ENCODE measurements around the gene IFNA5.

Gene IFNA5
- total RNA-seq: 0 to 0.11 (median 0) reads per million in 18 experiments

DNA sequence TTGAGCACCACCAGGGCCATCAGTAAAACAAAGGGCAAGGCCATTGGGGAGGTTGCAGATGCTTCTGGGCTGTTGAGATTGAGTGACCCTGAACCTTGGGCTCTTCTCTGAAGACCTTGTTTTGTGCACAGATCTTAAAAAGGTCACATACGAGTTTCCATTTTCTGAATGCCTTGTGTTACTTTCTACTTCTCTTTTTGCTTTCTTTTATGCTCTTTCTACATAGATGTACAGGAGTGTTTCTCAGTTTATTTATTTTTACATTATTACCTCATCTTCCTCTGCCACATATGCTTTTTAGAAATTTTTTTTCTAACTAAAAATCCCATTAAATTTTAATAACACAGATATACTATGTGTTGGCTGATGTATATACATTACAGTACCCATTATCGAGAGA, at the start of gene IFNA5:
IFNA5 (minus strand) TSS at position 101 of the 400 bp plus-strand sequence; CDS start at position 44, 57 bp downstream.
- DNase-seq: peak in 1 of 2 donors; percentile 1

DNA sequence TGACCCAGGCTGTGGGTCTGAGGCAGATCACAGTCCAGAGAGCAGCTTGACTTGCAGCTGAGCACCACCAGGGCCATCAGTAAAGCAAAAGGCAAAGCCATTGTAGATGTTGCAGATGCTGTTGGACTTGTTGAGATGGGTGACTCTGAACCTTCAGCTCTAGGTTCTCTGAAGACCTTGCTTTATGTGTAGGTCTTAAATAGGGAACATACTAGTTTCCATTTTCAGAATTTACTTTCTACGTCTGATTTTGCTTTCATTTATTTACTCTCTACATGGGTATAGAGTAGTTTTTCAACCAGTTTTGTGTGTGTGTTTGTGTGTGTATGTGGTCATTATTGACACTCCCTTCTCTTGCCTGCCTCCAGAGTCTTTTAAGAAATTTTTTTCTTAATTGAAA, 45.7 kb upstream of the IFNA5 start, which contains the start of gene IFNA6:
IFNA6 (minus strand) TSS at position 101 of the 400 bp plus-strand sequence; CDS start at position 101, 0 bp downstream.
- DNase-seq: no peak

DNA sequence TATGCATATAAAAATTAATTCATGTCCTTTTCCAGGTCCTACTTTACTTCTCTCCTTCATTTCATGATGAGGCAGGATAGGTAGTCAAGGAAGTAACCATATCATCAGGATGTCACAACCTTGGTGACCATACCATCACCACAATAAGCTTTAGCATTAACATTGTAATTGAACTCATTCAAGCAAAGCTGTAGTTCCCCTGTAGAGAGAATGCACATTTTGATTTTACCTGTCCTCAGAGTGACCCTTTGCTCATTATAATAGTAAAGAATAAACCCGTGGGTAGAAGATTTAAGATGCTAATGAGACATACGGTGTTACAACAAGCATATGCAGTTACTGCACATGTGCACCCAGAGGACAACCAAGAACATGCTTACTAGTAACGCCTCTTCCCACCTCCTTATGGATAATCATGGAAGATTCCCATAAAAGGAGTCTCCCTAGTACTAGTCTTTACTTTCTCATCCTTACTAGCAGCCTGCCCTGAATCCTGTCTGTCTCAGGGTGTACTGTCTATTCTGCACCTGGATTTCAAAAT, 43.4 kb upstream of the IFNA5 start:
- no peak for DNase-seq

DNA sequence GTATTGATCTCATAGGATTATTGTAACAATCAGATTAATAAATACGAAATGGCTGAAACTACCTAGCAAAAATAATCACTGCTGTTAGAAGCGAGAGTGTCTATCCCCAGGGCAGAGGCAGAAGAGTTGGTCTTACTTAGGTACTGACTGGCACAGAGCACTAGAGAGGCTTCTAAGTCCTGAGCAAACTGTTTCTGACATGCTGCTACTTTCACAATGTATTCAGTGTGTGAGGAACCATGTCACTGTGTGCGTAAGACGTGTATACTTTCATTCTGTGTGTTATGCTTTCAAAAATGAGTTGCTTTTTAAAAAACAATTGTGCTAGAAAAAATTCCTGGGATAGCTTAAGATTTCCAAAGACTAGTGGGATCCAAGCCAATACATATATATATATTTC, 35.6 kb upstream of the IFNA5 start:
- no peak for DNase-seq

DNA sequence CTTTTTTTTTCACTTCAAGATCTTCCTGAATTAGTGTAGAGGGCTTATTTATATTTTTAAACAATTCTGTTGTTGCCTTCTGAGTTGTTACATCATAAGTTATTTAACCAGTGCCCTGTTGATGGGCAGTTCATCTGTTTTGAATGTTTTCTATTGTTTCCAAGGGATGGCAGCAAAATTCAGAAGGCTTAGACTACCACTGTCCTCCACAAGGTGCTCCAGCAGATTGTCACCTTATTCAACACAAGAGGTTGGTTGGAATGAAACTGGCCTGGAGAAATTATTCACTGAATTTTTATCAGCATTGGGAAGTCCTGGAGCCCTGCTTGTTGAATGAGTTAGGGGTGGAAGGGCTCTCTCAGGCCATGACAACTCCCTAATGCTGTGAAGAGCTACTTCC, 31.3 kb upstream of the IFNA5 start:
- DNase-seq: no peak

DNA sequence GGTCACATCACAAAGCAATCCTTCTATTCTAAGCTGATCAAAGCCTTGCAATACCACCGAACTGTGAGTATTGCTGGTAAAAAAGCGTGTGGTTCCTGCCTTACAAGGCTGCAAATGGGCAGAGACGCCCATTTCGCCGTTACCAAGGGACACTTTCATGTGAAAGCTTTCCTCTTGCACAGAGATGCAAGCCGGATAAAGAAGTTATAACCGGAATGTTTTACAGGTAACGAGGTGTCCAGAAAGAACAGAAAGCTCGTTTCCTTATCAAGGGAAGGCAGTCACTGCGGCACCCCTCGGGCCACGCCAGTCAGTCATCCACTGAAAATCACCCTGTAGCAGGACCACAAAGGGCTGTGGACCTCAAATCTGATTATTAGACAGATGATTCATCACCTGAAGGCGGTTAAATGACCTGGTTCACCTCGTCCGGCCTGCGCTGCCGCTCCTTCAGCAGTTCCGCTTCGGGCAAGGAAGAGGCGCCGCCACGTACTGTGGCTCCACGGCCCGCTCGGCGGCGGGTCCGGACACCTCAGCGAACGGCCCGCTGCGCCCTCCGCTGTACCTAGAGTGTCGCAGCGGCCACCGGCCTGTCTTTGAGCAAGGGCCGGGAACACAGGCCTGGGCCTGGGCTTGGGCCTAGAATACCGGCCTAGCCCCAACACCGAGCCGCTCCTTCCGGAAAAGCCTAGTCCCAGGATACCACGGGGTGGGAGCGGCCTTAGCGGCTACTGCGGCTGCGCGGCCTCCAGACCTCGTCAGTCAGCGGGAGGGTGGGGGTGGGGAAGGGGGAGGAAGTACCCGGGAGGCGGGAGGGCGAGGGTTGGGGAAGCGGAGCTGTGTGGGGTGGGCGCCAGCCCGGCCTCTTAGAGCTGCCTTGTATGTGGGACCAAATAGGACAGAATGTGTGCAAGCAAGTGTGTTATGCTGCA, 29.9 kb upstream of the IFNA5 start, which contains the start of gene KLHL9:
KLHL9 (minus strand) TSS at position 704 of the 932 bp plus-strand sequence; CDS start at position 159, 545 bp downstream.
- peak; percentile 92 to 95 for DNase-seq

DNA sequence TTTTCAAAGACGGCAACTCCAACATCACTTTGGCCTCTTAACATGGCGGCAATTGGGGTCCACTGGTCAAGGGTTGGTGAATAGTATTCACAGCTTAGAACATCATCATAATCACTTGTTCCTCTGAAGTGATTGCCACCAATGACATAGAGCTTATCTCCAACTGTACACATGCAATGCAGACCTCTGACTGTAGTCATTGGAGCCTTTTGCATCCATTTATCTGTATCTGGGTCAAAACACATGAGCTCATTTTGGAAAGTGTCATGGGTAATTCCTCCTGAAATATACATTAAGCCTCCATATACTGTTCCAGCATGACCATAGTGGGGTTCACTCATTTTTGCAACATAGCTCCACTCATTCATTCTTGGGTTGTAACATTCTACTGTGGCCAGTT, 28.1 kb upstream of the IFNA5 start:
- no peak for DNase-seq

DNA sequence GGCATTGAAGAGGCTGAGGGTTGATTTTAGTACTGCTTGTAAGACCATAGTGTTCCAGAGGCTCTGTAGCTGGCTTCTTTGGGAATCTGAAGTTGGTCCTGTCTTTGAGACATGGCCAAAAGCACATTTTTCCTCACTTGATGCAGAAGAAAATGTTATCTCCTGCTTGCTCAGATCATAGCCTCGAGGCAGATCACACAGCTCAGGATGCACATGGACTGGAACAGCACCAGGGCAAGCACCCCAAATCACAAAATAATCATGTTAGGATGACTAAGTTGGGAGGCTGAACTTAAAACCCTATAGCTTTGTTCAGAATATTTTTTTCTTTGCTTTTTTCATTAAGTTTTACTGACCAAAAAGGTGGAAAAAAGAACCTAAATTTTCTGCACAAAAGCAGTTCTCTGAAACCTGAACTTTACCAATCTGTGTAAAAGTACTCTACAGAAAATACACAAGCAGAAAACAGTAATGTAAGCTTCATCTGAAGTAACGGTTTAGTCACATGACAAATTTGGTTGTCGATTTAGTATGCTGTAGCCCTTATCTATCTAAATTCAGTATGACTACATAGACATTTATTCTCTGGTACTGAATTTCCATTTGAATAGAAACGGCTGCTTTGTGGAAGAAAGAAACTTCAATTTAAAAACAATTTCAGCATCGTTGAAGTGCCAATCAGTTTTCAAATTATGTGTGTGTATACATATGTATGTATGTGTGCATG, 26.7 kb upstream of the IFNA5 start:
- DNase-seq: no peak

DNA sequence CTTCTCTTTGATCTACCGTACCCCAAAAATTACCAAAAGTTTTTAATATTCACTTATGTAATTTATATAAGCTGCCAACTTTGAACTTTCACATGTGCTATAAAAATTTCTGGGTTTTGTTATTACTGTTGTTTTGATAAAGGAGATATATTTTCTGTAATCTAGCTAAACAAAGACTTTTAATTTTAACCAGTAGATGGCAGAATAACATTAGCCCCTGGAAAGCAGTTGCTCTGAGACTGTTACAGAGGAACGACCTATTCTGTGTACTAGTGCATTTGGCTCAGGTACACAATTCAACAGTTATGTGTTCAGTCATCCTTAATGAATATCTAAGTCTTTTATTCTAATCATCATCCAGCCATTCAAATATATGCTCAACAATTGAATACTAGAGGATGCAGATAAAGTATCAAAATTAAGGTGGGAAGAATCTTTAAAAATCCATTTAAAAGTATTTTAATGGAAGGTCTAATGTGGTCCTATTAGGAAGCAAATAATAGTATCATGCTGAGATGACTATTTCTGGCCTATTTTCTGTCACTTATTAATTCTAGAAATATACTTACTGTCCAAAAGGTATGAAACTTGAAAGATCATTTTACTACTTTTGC, 21.5 kb upstream of the IFNA5 start:
- peak; percentile 28 to 72 for DNase-seq

DNA sequence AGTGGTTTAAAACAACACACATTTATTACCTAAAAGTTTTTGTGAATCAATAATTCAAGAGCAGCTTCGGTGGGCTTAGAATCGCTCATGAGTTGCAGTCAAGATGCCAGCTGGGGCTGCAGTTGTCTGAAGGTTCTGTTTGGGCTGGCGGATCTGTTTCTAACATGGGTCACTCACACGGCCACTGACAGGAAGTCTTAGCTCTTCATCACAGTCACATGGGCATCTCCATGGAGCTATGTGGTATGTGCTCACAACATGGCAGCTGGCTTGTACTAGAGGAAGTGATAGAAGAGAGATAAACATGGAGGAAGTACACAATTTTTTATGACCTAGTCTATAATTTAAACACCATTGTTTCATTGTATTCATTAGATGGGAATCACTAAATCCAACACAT, 18.9 kb upstream of the IFNA5 start:
- peak; percentile 41 to 52 for DNase-seq

DNA sequence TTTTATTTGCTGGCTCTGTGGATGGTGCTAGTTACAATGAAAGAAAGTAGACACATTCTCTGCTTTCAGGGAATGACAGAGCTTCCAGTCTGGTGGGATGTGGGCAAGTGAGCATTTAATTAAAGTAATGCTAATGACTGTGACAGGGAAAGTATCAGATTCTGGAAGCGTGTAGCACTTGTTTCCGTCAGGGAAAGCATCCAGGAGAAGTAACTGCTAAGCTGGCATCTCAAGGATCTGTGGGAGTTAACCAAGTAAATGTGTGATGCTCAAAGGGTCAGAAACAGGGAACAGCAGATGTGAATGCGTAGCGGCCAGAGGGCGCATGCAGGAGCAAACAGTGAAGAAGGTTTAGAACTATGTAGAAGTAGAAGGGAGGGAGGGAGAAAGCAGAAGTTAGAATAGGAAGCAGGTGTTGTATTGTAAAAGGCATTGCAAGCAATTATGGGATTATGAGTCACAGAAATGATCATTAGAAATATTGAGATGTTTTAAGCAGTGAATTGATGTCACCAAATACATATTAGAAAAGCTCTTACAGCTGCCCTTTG, 17.9 kb upstream of the IFNA5 start:
- DNase-seq: no peak

DNA sequence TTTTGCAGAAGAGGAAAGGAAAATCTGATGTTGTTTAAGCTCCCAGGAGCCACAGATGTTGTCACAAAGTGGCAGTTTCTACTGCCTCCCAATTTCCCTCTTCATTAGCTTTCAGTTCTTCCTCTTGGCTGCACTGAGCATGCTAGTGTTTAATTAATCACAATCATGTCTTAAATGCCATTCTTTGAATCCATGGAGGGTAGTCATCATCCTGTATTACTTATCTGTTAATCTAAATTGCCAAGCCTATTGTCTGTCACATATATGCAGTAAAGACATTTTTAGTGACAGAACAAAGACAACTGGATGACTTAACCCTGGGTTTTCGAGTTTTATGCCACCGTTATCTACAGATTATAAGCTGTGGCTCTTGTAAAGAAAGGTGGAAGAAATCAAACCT, 15.4 kb upstream of the IFNA5 start:
- DNase-seq: no peak

DNA sequence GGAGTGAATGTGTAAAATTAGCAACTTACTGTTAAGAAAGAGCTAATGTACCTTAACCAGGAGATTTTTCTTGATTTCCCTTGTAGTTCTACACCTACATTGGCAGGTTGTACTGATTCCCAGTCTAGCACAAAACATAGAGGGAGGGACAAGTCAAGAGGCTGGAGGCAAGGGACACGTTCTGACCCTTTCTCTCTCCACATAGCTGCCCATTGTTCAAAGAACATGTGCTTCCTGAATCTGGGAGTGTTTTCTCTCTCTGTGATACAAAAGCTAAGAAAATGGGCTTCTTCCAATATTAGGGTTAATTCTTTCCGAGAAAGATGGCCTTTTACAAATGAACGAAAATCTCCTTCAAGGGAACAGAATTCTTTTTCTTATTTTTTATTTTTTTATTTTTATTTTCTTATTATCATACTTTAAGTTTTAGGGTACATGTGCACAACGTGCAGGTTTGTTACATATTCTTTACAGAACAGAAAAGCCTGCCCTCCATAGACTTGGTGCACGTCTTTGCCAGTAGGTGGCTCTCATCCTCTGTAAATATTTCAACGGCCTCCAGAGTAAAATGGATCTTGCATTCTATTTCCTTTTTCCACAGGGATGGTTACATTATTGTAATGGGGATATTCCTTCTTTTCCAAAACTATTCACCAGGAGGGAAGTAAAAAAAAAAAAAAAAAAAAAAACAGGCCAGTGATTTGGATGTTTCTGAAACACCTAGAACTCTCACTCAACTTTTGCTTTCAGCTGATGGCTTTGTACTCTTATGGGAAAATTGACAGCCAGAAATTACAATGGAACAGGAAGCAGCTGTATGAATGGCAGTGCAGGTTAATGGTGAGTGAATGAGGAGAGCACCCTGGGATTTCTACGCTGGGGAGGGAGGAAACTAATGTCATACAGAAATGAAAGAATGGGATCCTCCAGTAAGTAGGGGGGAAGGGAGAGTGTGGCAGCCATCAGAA, 13.1 kb upstream of the IFNA5 start:
- peak; percentile 42 to 49 for DNase-seq

DNA sequence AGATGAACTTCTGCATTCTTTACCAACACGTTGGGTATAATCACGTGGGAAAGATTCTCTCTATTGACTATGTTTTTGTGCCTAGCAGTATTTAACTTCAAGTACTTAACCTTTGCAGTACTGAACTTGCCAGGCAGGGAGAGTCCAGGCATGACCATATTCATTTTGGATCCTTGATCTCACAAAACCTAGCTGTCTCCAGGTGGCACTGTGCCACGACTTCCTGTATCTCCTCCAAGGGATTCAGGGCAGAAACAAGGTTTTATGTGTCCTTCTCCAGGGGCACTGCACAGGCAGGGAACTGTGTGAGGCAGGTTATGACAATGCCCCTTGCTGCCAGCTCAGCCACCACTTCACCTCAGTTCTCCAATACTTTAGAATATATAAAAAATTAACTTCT, 11.7 kb upstream of the IFNA5 start:
- DNase-seq: no peak

DNA sequence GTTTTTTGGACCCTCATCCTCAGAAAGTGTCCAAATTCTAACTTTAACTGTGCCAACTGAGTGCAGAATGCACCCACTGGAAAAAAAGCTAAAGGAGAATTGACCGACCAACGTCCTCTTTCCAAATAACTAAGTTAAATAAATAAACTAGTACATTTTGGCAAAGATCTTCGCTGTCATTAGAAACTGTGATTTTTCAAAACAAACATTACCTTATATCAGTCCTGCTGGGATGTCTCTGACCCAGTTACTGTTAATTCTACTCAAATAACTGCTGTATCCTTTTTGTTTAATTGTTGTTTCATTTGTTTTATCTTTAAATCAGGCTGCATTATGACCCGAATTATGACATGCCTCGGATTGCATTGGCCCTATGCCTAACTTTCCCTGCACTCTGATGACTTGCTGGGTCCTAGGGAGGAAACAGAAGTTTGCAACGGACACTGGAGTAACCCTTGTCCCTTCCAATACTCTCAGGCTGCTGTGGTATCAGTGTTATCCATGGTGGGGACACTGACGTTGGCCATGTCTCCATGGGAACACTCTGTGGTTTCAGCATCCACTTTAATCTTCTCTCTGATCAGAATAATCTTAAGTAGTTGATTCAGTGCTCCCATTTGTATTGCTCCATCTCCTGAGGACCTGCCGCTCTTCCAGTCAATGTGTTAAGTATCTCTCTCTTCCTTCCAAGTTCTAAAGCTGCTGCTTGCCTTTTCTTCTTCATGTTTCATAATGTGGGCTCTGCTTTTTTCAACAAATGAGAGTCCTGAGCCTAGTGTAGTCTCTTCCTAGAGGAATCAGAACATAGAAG, 11.1 kb upstream of the IFNA5 start:
- DNase-seq: no peak

DNA sequence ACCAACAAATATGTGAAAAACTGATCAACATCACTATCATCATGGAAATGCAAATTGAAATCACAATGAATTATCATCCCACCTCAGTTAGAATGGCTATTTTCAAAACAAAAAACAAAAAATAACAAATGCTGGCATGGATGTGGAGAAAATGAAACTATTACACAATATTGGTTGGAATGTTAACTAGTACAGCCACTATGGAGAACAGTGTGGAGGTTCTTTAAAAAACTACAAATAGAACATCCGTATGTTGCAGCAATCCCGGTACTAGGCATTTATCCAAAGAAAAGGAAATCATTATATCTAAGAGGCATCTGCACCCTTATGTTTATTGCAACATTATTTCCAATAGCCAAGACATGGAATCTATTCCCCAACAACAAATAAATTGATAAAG, 9.0 kb upstream of the IFNA5 start:
- DNase-seq: no peak

DNA sequence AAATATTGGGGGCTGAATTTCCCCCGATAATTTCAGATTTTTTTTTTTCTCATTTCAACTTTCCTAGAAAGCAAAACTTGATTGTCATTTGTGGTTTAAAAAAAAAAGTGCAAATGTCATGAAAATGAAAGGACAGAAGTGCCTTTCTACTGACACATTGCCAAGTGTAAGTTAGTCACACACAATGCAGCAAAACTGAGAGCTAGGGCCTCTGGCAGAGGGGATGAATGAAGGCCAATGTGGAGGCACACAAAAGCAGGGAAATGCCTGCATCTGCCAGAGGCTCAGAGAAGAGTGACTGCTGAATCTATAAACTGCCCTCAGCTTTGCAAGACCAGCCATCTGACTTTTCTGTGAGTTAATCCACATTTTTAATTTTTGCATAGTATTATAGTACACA, 6.8 kb upstream of the IFNA5 start:
- no peak for DNase-seq

DNA sequence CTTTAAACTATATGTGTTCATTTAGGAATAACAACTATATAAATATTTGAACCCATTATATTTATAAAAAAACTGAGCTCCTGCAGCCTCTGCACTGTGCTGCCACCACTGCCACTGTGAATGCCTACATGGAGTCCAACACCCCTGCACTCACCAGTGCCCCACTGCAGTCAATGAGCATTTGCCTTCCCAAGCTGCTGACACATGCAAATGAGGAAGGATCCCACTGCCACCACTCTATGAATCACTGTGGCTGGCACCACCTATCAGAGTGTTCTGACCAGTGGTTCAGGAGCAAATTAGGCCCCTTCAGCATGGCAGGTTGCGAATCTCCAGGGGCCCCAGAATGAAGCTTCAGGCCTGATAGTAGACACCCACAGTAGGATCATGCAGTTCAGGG, 9.1 kb downstream of the IFNA5 start:
- DNase-seq: peak; percentile 6 to 41

DNA sequence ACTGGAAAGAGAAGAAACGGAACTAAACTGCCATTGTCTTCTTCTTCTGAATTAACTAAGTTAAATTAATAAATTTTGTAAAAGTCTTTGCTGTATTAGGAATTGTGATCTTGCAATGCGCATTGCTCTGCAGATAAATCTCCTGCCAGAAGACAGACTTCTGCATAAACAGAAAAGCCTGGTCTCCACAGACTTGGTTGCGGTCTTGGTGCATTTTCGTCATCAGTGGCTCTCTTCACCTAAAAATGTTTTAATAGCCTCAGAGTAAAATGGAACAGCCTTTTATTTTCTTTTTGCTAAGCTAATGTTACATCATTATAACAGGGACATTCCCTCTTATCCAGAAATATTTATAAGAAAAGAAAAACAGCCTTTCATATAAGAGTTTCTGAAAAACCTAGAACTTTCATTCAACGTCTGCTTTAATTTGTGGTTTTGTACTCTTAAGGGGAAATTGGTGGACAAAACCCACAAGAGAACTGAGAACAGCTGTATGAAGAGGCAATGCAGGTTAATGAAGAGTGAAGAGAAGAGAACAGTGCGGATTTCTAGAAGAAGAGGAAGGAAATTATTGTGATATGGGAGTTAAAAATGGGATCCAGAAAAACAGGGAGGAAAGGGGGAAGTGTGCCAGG, 10.1 kb downstream of the IFNA5 start:
- DNase-seq: peak in 1 of 2 donors; percentile 16

DNA sequence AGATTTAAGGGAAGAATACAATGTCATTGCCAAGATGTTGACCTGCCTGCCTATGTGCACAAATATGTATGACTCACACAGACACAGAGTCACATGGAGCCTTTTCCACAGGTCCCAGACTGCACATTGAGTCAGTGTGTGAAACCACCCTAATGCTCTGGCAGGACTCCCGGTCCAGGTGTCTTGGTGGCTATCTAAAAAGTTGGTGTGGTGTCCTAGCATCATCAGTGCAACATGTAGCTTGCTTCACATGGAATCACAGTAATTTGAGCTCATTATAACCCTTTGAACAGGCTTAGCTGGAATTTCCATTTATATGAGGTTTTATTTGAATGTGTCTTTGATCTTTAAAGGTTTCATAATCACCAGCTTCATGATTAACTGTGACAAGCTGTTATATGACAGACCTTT, 10.7 kb downstream of the IFNA5 start:
- no peak for DNase-seq
